Spleen (tissue), 7 donors: ENCODE data around the gene ATP2B2.

Experiments used
- POLR2A ChIP-seq, 3 donors: fragments of 450-650 bp; IDR thresholded peaks; one replicate each; pipeline ENCODE4 v1.5.1; 2017; ENCODE audit warnings: antibody characterized with exemption in 3 of 3, mild to moderate bottlenecking in 1 of 3
- POLR2AphosphoS5 ChIP-seq, 3 donors: sonication (generic); formaldehyde crosslinking; IDR thresholded peaks; one replicate each; pipeline ENCODE4 v1.5.1; 2017; ENCODE audit warnings: antibody characterized with exemption in 3 of 3
- TF ChIP-seq, protein P1 (sequence below), 11 experiments: fragments of 200-600 bp in 7 of 11; fragments of 450-650 bp in 4 of 11; sonication (generic) in 4 of 11; IDR thresholded peaks in 8 of 11; conservative IDR thresholded peaks in 3 of 11; 1 replicate in 7 of 11; 2 replicates in 4 of 11; pipeline versions ENCODE4 v1.4.0 to v1.8.0; 2016 to 2021; ENCODE audit warnings: antibody characterized with exemption in 11 of 11, inconsistent platforms in 4 of 11, mild to moderate bottlenecking in 1 of 11
- donor health status: DM: no; HTN: no; CAD: no; lungs with moderate emphysema.
- donor health status: DM: no; HTN: no; CAD: no.
- donor health status: DM: no; HTN: no; CAD: no.

DNA sequence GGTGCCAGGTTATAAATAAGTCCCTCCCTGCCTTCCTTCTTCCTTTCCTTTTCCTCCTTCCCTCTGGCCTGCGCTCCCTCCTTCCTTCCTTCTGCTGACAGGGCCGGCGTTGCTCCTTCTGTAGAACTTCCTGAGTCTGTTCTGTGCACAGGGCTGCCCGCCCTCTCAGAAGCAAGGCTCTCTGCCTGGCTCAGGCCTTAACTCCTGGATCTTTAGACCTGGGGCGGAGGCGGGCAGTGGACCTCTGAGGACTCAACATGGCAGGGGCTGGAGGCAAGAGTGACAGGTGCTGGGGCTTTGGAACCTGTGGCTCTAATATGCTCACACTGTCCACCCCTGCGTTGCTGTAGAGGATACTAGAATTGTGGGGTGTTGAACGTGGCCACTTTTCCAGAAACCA is 98.0 kb downstream of the ATP2B2 start:
- TF ChIP-seq, protein P1, sequence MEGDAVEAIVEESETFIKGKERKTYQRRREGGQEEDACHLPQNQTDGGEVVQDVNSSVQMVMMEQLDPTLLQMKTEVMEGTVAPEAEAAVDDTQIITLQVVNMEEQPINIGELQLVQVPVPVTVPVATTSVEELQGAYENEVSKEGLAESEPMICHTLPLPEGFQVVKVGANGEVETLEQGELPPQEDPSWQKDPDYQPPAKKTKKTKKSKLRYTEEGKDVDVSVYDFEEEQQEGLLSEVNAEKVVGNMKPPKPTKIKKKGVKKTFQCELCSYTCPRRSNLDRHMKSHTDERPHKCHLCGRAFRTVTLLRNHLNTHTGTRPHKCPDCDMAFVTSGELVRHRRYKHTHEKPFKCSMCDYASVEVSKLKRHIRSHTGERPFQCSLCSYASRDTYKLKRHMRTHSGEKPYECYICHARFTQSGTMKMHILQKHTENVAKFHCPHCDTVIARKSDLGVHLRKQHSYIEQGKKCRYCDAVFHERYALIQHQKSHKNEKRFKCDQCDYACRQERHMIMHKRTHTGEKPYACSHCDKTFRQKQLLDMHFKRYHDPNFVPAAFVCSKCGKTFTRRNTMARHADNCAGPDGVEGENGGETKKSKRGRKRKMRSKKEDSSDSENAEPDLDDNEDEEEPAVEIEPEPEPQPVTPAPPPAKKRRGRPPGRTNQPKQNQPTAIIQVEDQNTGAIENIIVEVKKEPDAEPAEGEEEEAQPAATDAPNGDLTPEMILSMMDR (IDR thresholded peaks at IDR 0.05 in 8 of 11, conservative IDR thresholded peaks at IDR 0.05 in 3 of 11) = no peak
- TF ChIP-seq POLR2A (IDR thresholded peaks at IDR 0.05) = no peak
- no peak for TF ChIP-seq POLR2AphosphoS5 (IDR thresholded peaks at IDR 0.05)
